SK-N-SH (cell line): ENCODE data around the gene DNPEP. TPM values are rescaled to one million over a fixed set of nuclear protein-coding genes. Genes with fewer than 3 reads are reported as not detected.

Source experiments
- CTCF ChIA-PET: fragments of 300-600, 350-600 bp; formaldehyde crosslinking; extraction: SDS; loops from one replicate; lab custom pipeline; 2021; lab: Yijun Ruan, JAX
- POLR2A ChIA-PET: fragments of 350-600 bp; sonication (Branson Sonifier 250); formaldehyde crosslinking; extraction: SDS; loops from one replicate; lab custom pipeline; 2020; ENCODE audit warnings: antibody characterized with exemption, inconsistent platforms; lab: Yijun Ruan, JAX
- DNase-seq: peaks from one replicate; pipeline ENCODE4 v3.0.0; 2012
- H2AFZ ChIP-seq: fragments of 200-600 bp; sonication (generic); 2 replicates; pipeline ENCODE4 v1.8.1; 2016; ENCODE audit warnings: antibody characterized with exemption, mild to moderate bottlenecking, low read depth
- H3F3A ChIP-seq: fragments of 200-600 bp; sonication (generic); replicated peaks from 2 replicates; pipeline ENCODE3; 2016; ENCODE audit warnings: antibody characterized with exemption, mild to moderate bottlenecking; ENCODE audit not compliant: insufficient read depth
- H3K27ac ChIP-seq, 2 experiments: fragments of 200-500 bp in 1 of 2; fragments of 200-600 bp in 1 of 2; sonication (Bioruptor generic) in 1 of 2; sonication (generic), shearing (Covaris generic) in 1 of 2; 2 replicates each; pipeline versions ENCODE4 v1.5.1 to v1.6.1; 2014 to 2016; ENCODE audit warnings: low read depth in 2 of 2, inconsistent platforms in 1 of 2, low read length in 1 of 2, mild to moderate bottlenecking in 1 of 2, mixed read lengths in 1 of 2
- H3K27me3 ChIP-seq: fragments of 200-600 bp; sonication (generic), shearing (Covaris generic); 2 replicates; pipeline ENCODE4 v1.6.1; 2016; ENCODE audit warnings: mixed run types; ENCODE audit not compliant: insufficient read depth
- H3K36me3 ChIP-seq, 2 experiments: fragments of 200-500 bp in 1 of 2; fragments of 200-600 bp in 1 of 2; sonication (Bioruptor generic) in 1 of 2; sonication (generic) in 1 of 2; replicated peaks in 1 of 2; 2 replicates each; pipeline versions ENCODE3 to v1.5.1; 2014 to 2016; ENCODE audit warnings: low read length in 1 of 2, mild to moderate bottlenecking in 1 of 2; ENCODE audit not compliant: insufficient read depth in 2 of 2, control insufficient read depth in 1 of 2
- H3K4me1 ChIP-seq, 2 experiments: fragments of 200-500 bp in 1 of 2; fragments of 200-600 bp in 1 of 2; sonication (Bioruptor generic) in 1 of 2; sonication (generic), shearing (Covaris generic) in 1 of 2; 2 replicates each; pipeline versions ENCODE4 v1.5.1 to v1.6.1; 2014 to 2016; ENCODE audit warnings: low read depth in 1 of 2, low read length in 1 of 2, mixed run types in 1 of 2; ENCODE audit not compliant: insufficient read depth in 2 of 2, control insufficient read depth in 1 of 2
- H3K4me2 ChIP-seq: fragments of 200-600 bp; sonication (generic), shearing (Covaris generic); 2 replicates; pipeline ENCODE4 v1.6.1; 2017; ENCODE audit warnings: mixed run types
- H3K4me3 ChIP-seq, 2 experiments: fragments of 200-500 bp in 1 of 2; fragments of 200-600 bp in 1 of 2; sonication (Bioruptor generic) in 1 of 2; sonication (generic), shearing (Covaris generic) in 1 of 2; 2 replicates each; pipeline versions ENCODE4 v1.5.1 to v1.8.1; 2014 to 2016; ENCODE audit warnings: low read depth in 2 of 2, inconsistent platforms in 1 of 2, low read length in 1 of 2, mild to moderate bottlenecking in 1 of 2, mixed read lengths in 1 of 2, moderate library complexity in 1 of 2
- H3K79me2 ChIP-seq: fragments of 200-600 bp; sonication (generic); 2 replicates; pipeline ENCODE4 v1.8.1; 2017; ENCODE audit warnings: mild to moderate bottlenecking; ENCODE audit not compliant: insufficient read depth
- H3K9ac ChIP-seq: fragments of 200-600 bp; sonication (generic); 2 replicates; pipeline ENCODE4 v1.6.1; 2017; ENCODE audit warnings: mixed run types
- H3K9me2 ChIP-seq: fragments of 200-600 bp; sonication (generic); 2 replicates; pipeline ENCODE4 v1.6.1; 2017; ENCODE audit warnings: mixed run types
- H3K9me3 ChIP-seq: fragments of 200-600 bp; sonication (generic); 2 replicates; pipeline ENCODE4 v1.6.1; 2017; ENCODE audit warnings: mixed run types, mild to moderate bottlenecking, moderate library complexity
- H4K20me1 ChIP-seq: fragments of 200-600 bp; sonication (generic); 2 replicates; pipeline ENCODE4 v1.6.1; 2017; ENCODE audit warnings: mild to moderate bottlenecking, mixed run types; ENCODE audit not compliant: insufficient read depth
- CHD2 ChIP-seq: fragments of 150-350 bp; IDR thresholded peaks from 2 replicates; pipeline ENCODE4 v1.6.1; 2018; ENCODE audit warnings: low read length; ENCODE audit not compliant: partially characterized antibody
- FOXJ3 ChIP-seq: sonication (generic); formaldehyde crosslinking; IDR thresholded peaks from 2 replicates; pipeline ENCODE4 v1.5.1; 2020; ENCODE audit warnings: mild to moderate bottlenecking, missing genetic modification reagents
- FOXM1 ChIP-seq: IDR thresholded peaks from 2 replicates; pipeline ENCODE4 v1.4.0; 2012; ENCODE audit warnings: low read depth, mild to moderate bottlenecking
- GATA2 ChIP-seq: sonication (generic); formaldehyde crosslinking; IDR thresholded peaks from 2 replicates; pipeline ENCODE4 v1.5.0; 2020; ENCODE audit warnings: mild to moderate bottlenecking, missing genetic modification reagents
- MEF2A ChIP-seq: IDR thresholded peaks from 2 replicates; pipeline ENCODE4 v1.4.0; 2012; ENCODE audit warnings: low read depth, borderline replicate concordance
- MXI1 ChIP-seq: IDR thresholded peaks from 2 replicates; pipeline ENCODE4 v1.6.1; 2012; ENCODE audit warnings: mild to moderate bottlenecking, low read depth, low read length, improper control_type of control experiment
- NFIC ChIP-seq: IDR thresholded peaks from 2 replicates; pipeline ENCODE4 v1.4.0; 2012; ENCODE audit warnings: borderline replicate concordance
- NRF1 ChIP-seq: IDR thresholded peaks from 2 replicates; pipeline ENCODE4 v1.6.1; 2012; ENCODE audit warnings: low read depth, mild to moderate bottlenecking, low read length
- PBX3 ChIP-seq: IDR thresholded peaks from 2 replicates; pipeline ENCODE4; 2012
- POLR2AphosphoS5 ChIP-seq: IDR thresholded peaks from 2 replicates; pipeline ENCODE4 v1.6.1; 2012; ENCODE audit warnings: low read depth, low read length
- SIN3A ChIP-seq: IDR thresholded peaks from 2 replicates; pipeline ENCODE4 v1.6.1; 2012; ENCODE audit warnings: low read depth, mild to moderate bottlenecking, low read length, moderate library complexity, borderline replicate concordance
- TAF1 ChIP-seq: IDR thresholded peaks from 2 replicates; pipeline ENCODE4 v1.6.1; 2012; ENCODE audit warnings: low read depth, mild to moderate bottlenecking, low read length, moderate library complexity, borderline replicate concordance
- WGBS: methylation state at CpG from one replicate; pipeline ENCODE4 v1.1.6; 2017; ENCODE audit warnings: low lambda C conversion rate; 5-methylcytosine and 5-hydroxymethylcytosine counted together
- polyA plus RNA-seq, 3 experiments: library from polyadenylated mRNA; depleted of rRNA; stranded (reverse); fragments of >200 nt; gene quantifications; 2 replicates each; pipeline ENCODE4 v1.2.3, GENCODE V29; 2012
- TF ChIP-seq, protein P1 (sequence below): IDR thresholded peaks from 2 replicates; pipeline ENCODE4 v1.4.0; 2012; ENCODE audit warnings: low read depth
- TF ChIP-seq, protein P2 (sequence below): IDR thresholded peaks from 2 replicates; pipeline ENCODE4 v1.6.1; 2012; ENCODE audit warnings: mild to moderate bottlenecking, low read depth, low read length, moderate library complexity
- TF ChIP-seq, protein P3 (sequence below): fragments of 200-600 bp; sonication (generic); IDR thresholded peaks from 2 replicates; pipeline ENCODE4 v1.6.1; 2017; ENCODE audit warnings: antibody characterized with exemption, mild to moderate bottlenecking, moderate library complexity

Gene DNPEP
- polyA plus RNA-seq, 1 of the 3 experiments (the other 2 are of a cell fraction), result 80.7 TPM

DNA sequence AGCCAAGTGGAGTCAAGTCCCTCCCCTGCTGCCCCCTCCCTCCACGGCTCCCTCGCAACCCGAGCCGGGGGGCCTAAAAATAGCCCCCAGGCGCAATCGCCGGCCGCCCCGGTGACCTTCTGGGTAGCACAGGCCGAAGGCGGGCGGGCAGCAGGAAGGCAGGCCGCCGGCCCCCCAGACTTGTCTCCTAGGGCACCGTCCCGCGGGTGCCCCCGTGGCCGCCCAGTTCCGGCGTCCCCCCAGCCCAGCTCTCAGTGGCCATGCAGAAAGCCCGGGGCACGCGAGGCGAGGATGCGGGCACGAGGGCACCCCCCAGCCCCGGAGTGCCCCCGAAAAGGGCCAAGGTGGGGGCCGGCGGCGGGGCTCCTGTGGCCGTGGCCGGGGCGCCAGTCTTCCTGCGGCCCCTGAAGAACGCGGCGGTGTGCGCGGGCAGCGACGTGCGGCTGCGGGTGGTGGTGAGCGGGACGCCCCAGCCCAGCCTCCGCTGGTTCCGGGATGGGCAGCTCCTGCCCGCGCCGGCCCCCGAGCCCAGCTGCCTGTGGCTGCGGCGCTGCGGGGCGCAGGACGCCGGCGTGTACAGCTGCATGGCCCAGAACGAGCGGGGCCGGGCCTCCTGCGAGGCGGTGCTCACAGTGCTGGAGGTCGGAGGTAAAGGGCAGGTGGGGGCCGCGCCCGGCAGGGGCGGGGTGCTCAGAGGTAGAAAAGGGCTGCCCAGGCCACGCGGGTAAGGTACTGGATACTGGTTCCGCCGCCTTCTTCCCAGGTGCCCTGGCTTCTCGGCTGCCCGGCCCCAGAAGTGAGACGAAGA, 47.2 kb upstream of the DNPEP start, which contains the start of gene SPEG (continued):
- TF ChIP-seq, protein P1, sequence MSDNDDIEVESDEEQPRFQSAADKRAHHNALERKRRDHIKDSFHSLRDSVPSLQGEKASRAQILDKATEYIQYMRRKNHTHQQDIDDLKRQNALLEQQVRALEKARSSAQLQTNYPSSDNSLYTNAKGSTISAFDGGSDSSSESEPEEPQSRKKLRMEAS, result no peak
- TF ChIP-seq GATA2 (CRISPR knock-in tag) (no peak), NFIC (no peak), TAF1 (no peak), MXI1 (no peak)
- TF ChIP-seq, protein P2, sequence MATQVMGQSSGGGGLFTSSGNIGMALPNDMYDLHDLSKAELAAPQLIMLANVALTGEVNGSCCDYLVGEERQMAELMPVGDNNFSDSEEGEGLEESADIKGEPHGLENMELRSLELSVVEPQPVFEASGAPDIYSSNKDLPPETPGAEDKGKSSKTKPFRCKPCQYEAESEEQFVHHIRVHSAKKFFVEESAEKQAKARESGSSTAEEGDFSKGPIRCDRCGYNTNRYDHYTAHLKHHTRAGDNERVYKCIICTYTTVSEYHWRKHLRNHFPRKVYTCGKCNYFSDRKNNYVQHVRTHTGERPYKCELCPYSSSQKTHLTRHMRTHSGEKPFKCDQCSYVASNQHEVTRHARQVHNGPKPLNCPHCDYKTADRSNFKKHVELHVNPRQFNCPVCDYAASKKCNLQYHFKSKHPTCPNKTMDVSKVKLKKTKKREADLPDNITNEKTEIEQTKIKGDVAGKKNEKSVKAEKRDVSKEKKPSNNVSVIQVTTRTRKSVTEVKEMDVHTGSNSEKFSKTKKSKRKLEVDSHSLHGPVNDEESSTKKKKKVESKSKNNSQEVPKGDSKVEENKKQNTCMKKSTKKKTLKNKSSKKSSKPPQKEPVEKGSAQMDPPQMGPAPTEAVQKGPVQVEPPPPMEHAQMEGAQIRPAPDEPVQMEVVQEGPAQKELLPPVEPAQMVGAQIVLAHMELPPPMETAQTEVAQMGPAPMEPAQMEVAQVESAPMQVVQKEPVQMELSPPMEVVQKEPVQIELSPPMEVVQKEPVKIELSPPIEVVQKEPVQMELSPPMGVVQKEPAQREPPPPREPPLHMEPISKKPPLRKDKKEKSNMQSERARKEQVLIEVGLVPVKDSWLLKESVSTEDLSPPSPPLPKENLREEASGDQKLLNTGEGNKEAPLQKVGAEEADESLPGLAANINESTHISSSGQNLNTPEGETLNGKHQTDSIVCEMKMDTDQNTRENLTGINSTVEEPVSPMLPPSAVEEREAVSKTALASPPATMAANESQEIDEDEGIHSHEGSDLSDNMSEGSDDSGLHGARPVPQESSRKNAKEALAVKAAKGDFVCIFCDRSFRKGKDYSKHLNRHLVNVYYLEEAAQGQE, result no peak

DNA sequence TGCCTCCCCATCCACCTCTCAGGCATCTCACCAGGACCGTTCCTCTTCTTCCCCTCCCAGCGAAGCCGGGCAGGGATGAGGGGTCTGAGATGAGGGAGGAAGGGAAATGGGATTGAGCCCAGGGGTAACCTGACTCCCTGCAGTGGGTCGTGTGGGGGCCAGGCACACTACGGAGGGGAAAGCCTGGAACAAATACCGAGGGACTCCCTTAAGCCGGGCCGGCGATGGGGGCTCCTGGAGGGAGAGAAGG, 46.7 kb upstream of the DNPEP start:
- DNase-seq, result no peak
- ChIA-PET POLR2A (no interaction called here), CTCF (interaction anchor here (1.1 to 1.4 kb wide), 6 partner anchors 16 to 95 kb away, joined by 3 to 4 read pairs (median 4); no protein-coding TSS in a partner anchor)
- H3K9me2 ChIP-seq, result no peaks in the 10 kb centered on the region
- no peaks in the 10 kb centered on the region for H4K20me1 ChIP-seq
- no peak overlapping the region for H3K4me2 ChIP-seq
- no peaks in the 10 kb centered on the region for H3K79me2 ChIP-seq
- TF ChIP-seq NFIC (no peak), SIN3A (no peak), MEF2A (no peak), POLR2AphosphoS5 (no peak), PBX3 (no peak), FOXJ3 (CRISPR knock-in tag) (no peak), CHD2 (no peak), FOXM1 (no peak), NRF1 (no peak)
- TF ChIP-seq, protein P3, sequence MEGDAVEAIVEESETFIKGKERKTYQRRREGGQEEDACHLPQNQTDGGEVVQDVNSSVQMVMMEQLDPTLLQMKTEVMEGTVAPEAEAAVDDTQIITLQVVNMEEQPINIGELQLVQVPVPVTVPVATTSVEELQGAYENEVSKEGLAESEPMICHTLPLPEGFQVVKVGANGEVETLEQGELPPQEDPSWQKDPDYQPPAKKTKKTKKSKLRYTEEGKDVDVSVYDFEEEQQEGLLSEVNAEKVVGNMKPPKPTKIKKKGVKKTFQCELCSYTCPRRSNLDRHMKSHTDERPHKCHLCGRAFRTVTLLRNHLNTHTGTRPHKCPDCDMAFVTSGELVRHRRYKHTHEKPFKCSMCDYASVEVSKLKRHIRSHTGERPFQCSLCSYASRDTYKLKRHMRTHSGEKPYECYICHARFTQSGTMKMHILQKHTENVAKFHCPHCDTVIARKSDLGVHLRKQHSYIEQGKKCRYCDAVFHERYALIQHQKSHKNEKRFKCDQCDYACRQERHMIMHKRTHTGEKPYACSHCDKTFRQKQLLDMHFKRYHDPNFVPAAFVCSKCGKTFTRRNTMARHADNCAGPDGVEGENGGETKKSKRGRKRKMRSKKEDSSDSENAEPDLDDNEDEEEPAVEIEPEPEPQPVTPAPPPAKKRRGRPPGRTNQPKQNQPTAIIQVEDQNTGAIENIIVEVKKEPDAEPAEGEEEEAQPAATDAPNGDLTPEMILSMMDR, result no peak
- TF ChIP-seq, protein P2, result no peak
- H3K9me3 ChIP-seq, result no peaks in the 10 kb centered on the region
- 88% methylated on average over 5 of the region's 9 CpGs for WGBS
- no peak overlapping the region for H3K4me3 ChIP-seq
- H3K27ac ChIP-seq, result no peak overlapping the region
- no peak overlapping the region for H2AFZ ChIP-seq
- peaks cover 0 to 16% of the 10 kb centered on the region in 2 experiments; a peak in 1 of 4 replicates for H3K4me1 ChIP-seq
- no peaks in the 10 kb centered on the region for H3K36me3 ChIP-seq
- H3K9ac ChIP-seq, result no peak overlapping the region
- H3F3A ChIP-seq, result no peaks in the 10 kb centered on the region
- no peaks in the 10 kb centered on the region for H3K27me3 ChIP-seq
